HEK293T (cell line): ENCODE results near the gene PI4KA.
"Not testable (repeated sequence)": the region's sequence is repeated elsewhere in the genome, so short reads cannot be mapped to it uniquely, and the experiment has no call there.

ENCODE experiments used
- ARNT ChIP-seq: fragments of 450-650 bp; IDR thresholded peaks from 2 replicates; pipeline ENCODE4 v1.6.1; 2017; ENCODE audit warnings: mild to moderate bottlenecking
- BHLHE40 ChIP-seq: fragments of 450-650 bp; IDR thresholded peaks from 2 replicates; pipeline ENCODE4 v1.6.1; 2016; ENCODE audit warnings: mild to moderate bottlenecking, moderate library complexity, borderline replicate concordance
- CTBP1 ChIP-seq: fragments of 450-650 bp; IDR thresholded peaks from 2 replicates; pipeline ENCODE4 v1.6.1; 2016; ENCODE audit warnings: borderline replicate concordance
- ELF4 ChIP-seq: fragments of 450-650 bp; IDR thresholded peaks from 2 replicates; pipeline ENCODE4 v1.6.1; 2017; ENCODE audit warnings: antibody characterized with exemption
- FOXA1 ChIP-seq: fragments of 450-650 bp; IDR thresholded peaks from 2 replicates; pipeline ENCODE4 v1.6.1; 2016; ENCODE audit warnings: mild to moderate bottlenecking
- FOXM1 ChIP-seq: fragments of 450-650 bp; IDR thresholded peaks from 2 replicates; pipeline ENCODE4 v1.6.1; 2017; ENCODE audit warnings: mild to moderate bottlenecking, borderline replicate concordance
- HDGF ChIP-seq: fragments of 450-650 bp; IDR thresholded peaks from 2 replicates; pipeline ENCODE4 v1.6.1; 2017; ENCODE audit warnings: antibody characterized with exemption, borderline replicate concordance
- LEF1 ChIP-seq: fragments of 450-650 bp; IDR thresholded peaks from 2 replicates; pipeline ENCODE4 v1.6.1; 2017; ENCODE audit warnings: mild to moderate bottlenecking, borderline replicate concordance
- SP1 ChIP-seq: fragments of 450-650 bp; IDR thresholded peaks from 2 replicates; pipeline ENCODE4 v1.6.1; 2017
- TARDBP ChIP-seq: fragments of 450-650 bp; IDR thresholded peaks from 2 replicates; pipeline ENCODE4 v1.6.1; 2016

- not testable (repeated sequence) for TF ChIP-seq BHLHE40, CTBP1, FOXM1, LEF1, FOXA1, HDGF, SP1, ARNT, TARDBP, ELF4
Measured at GRCh38 chr22:20736891-20737290, 121.7 kb downstream of the PI4KA start.
